Activated T-cell treated with anti-CD3 and anti-CD28 coated beads for 48 hours (primary cell): ENCODE results near the gene JPH2.

ENCODE experiments used
- DNase-seq: peaks from one replicate; pipeline ENCODE4 v3.0.0-alpha.2; 2020; ENCODE audit warnings: low read depth

The JPH2 gene

GRCh38 chr20:44075191-44075949, 111.6 kb downstream of the JPH2 start:
- DNase-seq = no peak

DNA sequence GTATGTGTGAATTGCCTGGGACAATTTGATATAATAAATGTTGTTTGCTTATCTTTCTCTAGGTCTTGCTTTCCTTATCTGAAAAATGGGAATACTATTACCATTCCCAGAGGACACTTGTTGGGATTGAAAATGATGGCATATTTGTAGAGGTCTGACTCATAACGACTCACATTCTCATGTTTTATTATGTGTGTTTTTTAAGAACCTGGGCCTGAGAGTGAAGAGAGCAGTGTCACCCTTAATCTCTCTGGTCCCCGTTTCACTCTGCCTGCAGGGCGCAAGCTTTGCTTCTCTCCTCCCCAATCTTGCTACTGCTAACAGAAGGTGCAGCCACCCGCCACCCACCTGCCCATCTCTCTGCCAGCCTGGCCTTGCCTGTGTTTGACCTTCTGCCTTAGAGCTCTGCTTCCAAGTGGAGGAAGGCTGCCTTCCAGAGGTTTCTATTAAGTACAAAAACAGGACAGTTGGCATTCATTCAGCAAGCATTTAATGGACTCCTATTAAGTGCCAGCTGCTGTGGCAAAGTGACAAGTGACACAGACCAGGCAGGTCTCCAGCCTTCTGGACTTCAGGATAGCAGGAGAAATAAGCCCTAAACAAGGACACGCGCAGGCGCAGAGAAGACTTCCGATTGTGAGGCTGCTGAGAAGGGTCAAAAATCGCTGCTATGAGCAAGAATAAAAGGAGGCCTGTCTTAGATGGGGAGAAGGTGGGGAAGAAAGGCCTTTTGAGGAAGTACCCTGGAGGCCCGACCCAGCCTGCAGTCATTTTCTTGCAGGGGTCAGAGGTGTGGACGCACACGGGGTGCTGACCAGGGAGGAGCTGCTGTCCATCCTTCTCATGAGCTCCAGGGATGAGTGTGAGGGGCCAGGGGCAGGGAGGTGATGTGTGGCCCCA, 112.5 kb downstream of the JPH2 start:
- DNase-seq = no peak

DNA sequence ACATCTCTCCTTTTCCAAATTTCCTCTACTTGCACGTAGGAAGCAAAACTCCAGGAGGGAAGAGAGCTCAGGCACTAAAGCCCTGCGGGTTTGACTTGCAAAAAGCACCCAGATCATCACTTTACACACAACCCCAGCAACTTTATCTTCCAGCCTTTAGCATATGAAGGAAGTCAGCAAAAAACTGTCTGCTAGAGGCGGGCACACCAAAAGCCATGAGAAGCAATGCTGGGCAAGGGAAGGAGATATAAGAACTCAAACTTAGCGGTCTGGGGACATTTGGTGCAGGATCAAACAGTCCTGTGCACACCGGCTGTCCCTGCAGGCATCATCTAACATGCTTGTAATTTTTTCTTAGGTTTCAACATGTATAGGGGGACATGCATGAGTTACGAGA, 113.3 kb downstream of the JPH2 start:
- no peak for DNase-seq

DNA sequence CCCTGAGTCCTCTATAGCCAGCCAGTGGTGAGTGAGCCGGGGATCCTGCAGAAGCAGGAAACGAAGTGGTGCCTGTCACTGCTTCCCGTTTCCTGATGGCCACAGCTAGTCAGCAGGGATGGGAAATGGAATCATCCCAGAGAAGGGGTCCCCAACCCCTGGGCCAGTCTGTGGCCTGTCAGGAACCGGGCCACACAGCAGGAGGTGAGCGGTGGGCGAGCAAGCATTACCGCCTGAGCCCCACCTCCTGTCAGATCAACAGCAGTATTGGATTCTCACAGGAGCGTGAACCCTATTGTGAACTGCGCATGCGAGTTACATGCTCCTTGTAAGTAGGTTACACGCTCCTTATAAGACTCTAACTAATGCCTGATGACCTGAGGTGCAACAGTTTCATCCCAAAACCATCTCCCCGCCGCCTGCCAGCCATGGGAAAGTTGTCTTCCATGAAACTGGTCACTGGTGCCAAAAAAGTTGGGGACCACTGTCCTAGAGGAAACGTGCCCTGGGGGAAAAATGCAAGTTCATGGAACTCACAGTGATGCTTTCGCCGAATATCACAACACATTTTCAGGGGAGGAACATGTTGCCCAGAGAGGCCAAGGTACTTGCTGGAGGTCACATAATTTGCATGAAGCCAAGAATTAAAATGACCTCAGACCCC, 113.8 kb downstream of the JPH2 start:
- DNase-seq = no peak

DNA sequence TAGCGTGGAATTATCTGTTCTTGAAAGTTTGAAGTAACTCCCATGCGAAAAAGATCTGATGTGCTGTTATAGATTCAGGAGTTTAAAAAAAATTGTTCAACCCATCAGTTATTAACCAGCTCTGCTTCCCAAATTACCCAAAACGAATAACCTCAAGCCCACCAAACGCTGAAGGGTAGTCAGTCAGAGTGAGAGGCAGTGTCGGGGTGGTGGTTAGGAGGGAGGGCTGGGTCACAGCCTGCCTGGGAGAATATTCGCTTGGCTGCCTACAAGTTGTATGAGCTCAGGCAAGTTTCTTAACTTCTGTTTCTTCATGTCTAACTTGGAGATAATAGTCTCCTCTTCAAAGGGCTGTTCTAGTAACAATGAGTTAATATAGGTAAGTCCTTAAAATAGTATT, 114.6 kb downstream of the JPH2 start:
- no peak for DNase-seq

GRCh38 chr20:44071526-44072111, 115.4 kb downstream of the JPH2 start:
- DNase-seq = no peak

DNA sequence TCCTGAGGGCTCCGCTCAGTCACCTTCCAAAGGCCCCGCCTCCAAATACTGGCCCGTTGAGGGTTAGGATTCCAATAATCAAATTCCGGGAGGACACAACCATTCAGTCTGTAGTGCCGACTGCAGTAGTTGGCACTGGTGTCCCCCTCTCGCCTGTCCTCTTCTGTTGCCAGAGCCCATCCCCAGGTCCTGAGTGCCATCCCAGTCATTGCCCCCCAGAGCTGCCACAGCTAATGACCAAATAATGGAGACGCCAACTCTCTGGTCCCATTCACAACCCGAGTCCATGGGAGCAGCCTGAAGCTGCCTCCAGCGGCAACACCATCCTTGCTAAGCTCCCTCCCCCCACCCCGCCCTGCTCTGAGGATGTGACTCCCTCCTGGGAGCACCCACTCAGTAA, 115.9 kb downstream of the JPH2 start:
- no peak for DNase-seq

- DNase-seq = no peak
Measured at GRCh38 chr20:44070139-44070900, 116.7 kb downstream of the JPH2 start.

- DNase-seq = peak; percentile 43
Measured at GRCh38 chr20:44069203-44070011, 117.6 kb downstream of the JPH2 start.

- DNase-seq = no peak
Measured at GRCh38 chr20:44068316-44069201, 118.4 kb downstream of the JPH2 start.

GRCh38 chr20:44067650-44068081, 119.3 kb downstream of the JPH2 start:
- DNase-seq = no peak

GRCh38 chr20:44066645-44067606, 120.1 kb downstream of the JPH2 start:
- DNase-seq = no peak

DNA sequence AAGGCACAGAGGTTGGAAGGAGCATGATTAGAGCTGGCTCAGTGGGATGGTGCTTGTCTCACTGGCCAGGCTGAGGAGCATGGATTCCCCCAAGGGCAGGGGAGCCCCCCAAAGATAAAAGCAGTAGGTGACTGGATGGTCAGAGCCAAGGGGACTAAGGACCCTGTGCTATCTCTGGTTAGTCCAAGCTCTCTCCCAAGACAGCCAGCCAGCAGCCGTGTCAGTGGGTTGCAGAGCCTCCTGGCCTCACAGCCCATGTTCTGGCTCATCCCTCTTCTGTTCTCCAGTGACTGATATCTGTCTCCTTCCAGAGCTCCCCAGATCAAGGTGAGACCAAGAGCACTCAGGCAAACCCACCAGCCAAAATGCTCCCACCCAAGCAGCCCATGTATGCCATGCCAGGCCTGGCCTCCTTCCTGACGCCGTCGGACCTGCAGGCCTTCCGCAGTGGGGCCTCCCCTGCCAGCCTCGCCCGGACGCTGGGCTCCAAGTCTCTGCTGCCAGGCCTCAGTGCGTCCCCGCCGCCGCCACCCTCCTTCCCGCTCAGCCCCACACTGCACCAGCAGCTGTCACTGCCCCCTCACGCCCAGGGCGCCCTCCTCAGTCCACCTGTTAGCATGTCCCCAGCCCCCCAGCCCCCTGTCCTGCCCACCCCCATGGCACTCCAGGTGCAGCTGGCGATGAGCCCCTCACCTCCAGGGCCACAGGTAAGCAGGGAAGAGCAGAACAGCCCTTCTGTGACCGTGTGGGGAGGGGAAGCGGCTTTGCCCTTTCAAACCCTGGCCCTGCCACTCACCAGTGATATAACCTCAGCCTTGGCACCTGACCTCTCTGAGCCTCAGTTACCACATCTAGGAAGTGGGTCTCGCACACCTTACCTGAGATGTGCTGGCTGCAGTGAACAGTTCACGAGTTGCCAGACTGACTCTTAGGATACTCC, 121.3 kb downstream of the JPH2 start:
- DNase-seq = no peak

DNA sequence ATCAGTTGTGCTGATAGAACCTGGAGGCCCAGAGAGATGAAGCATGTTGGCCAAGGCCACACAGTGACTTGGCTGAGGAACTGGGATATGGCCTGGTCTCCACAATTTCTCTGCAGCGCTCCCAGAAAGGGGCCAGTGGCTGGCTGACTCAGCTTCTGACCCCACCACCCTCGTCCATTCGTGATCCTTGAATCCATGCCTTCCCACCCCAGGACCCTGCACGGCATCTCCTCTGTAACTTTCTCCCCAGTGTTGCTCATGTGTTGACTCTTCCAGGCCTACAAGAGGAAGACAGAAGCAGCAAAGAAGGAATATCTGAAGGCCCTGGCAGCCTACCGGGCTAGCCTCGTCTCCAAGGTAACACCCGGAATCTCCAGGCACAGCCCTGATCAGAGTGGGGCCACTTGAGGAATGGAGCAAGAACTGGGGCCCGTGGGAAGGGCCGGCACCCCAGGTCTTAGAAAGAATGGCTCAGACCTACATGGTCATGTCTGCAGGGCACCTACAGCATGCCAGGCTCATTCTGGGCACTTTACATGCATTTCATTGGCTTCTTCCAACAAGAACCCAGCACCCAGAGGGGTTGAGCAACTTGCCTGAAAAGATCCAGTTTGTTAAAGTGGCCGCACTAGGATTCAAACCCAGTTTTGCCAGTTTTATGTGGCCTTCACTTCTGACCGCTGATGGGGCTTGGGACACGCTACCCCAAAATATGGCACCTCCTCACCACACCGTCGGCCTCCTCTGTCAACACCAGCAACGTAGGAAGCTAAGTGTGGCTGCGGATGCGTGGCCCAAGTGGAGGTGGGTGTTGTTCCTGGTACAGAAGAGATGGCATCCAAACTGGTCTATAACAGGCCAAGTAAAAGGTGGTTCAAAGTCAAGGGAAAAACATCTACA, 122.2 kb downstream of the JPH2 start:
- DNase-seq = no peak
